ENCODE measurements around the gene CDH15. TPM values are rescaled to one million over a fixed set of nuclear protein-coding genes. Genes with fewer than 3 reads are reported as not detected.
A peak's percentile ranks its signal among the peaks of the same experiment; 100 is the strongest.

The CDH15 gene
- total RNA-seq, 1 donor from 2014 or later: not detected

DNA sequence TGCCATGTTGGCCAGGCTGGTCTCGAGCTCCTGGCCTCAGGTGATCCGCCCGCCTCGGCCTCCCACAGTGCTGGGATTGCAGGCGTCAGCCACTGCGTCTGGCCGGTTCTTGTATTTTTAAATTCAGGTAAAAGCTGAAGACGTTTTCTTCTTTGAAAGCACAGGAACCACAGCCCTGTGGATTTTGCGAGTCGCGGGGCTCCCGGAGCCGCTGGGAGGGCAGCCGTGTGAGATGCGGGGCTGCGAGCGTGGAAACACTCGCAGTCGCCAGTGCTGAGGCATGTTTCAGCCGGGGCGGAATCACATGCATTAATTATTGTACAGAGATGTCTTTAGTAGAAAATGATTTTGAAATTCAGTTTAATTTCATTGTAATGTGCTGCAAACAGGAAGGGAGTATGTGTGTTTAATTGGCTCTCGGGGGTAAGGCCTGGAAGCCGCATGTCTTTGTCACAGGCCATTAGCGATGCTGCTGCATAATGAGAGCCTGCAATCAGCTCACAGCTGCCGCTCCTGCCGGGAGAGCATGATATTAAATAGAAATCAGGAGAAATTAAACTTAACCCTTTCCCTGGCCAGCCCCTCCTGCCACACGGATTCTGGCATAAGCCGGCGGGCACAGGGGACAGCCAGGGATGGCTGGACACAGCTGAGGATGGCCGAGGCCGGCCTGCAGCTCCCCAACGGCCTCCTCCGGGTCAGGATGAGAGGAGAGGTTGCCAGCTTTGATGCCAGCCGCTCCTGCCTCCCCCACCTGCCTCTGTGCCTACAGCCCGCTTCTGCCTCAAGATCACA, 35.4 kb upstream of the CDH15 start:
- DNase-seq (ENCODE audit: low spot score): no peak
- no peaks in the 10 kb centered on the region for H3K9me3 ChIP-seq (ENCODE audit: low read depth)
- H3K9me3 Mint-ChIP-seq: no peaks in the 10 kb centered on the region
- H3F3A ChIP-seq (ENCODE audit: low read depth): no peaks in the 10 kb centered on the region
- no peaks in the 10 kb centered on the region for H3K27me3 ChIP-seq
- no peaks in the 10 kb centered on the region for H3K4me1 Mint-ChIP-seq
- no peaks in the 10 kb centered on the region for H3K4me1 ChIP-seq
- no peak overlapping the region for H2AFZ ChIP-seq (replicated peaks)
- no peaks in the 10 kb centered on the region for H3K79me2 ChIP-seq (ENCODE audit: low read depth)
- no peak overlapping the region for H3K27ac ChIP-seq
- H4K20me1 ChIP-seq (ENCODE audit: low read depth): no peaks in the 10 kb centered on the region
- H3K36me3 ChIP-seq: no peaks in the 10 kb centered on the region
- H3K36me3 Mint-ChIP-seq: peaks cover 10% of the 10 kb centered on the region
- H3K27ac Mint-ChIP-seq: peak overlapping the region; percentile 42
- H3K4me2 ChIP-seq: no peak overlapping the region
- TF ChIP-seq, protein P1, sequence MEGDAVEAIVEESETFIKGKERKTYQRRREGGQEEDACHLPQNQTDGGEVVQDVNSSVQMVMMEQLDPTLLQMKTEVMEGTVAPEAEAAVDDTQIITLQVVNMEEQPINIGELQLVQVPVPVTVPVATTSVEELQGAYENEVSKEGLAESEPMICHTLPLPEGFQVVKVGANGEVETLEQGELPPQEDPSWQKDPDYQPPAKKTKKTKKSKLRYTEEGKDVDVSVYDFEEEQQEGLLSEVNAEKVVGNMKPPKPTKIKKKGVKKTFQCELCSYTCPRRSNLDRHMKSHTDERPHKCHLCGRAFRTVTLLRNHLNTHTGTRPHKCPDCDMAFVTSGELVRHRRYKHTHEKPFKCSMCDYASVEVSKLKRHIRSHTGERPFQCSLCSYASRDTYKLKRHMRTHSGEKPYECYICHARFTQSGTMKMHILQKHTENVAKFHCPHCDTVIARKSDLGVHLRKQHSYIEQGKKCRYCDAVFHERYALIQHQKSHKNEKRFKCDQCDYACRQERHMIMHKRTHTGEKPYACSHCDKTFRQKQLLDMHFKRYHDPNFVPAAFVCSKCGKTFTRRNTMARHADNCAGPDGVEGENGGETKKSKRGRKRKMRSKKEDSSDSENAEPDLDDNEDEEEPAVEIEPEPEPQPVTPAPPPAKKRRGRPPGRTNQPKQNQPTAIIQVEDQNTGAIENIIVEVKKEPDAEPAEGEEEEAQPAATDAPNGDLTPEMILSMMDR (IDR thresholded peaks at IDR 0.05): no peak
- TF ChIP-seq EZH2phosphoT487 (IDR thresholded peaks at IDR 0.05): no peak
- TF ChIP-seq EZH2 (IDR thresholded peaks at IDR 0.05): no peak
- H3K4me3 Mint-ChIP-seq: no peak overlapping the region
- H3K9ac ChIP-seq: no peak overlapping the region
- H3K27me3 Mint-ChIP-seq (ENCODE audit: insufficient read depth, low read depth): peaks cover 2% of the 10 kb centered on the region
- no peak overlapping the region for H3K4me3 ChIP-seq

DNA sequence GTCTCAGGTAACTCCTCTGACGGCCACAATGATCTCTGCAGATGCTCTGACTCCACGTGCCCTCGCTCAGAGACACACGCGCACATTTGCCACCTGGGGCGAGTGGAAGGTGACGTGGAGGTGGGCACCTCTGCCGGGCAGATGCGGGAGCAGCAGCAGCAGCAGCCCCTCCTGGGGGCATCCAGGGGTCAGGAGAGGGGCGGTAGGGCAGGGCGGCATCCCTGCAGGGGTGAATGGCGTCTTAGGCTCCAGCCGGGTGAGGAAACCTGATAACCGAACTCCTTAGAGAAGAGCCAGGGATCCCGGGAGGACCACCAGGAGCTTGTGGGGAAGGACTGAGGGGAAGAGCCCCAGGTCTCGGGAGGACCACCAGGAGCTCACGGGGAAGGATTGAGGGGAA, 34.6 kb upstream of the CDH15 start:
- H2AFZ ChIP-seq (replicated peaks): no peak overlapping the region
- Mint-ChIP-seq H3K4me3 (no peak overlapping the region), H3K4me1 (no peaks in the 10 kb centered on the region), H3K9me3 (no peaks in the 10 kb centered on the region), H3K27me3 (ENCODE audit: insufficient read depth, low read depth) (peaks cover 2% of the 10 kb centered on the region), H3K27ac (no peak overlapping the region), H3K36me3 (peaks cover 6% of the 10 kb centered on the region)
- no peak overlapping the region for H3K27ac ChIP-seq
- DNase-seq (ENCODE audit: low spot score): no peak
- H3K4me2 ChIP-seq: no peak overlapping the region
- H3K9me3 ChIP-seq (ENCODE audit: low read depth): no peaks in the 10 kb centered on the region
- no peak overlapping the region for H3K4me3 ChIP-seq
- no peak overlapping the region for H3K9ac ChIP-seq
- no peaks in the 10 kb centered on the region for H3K27me3 ChIP-seq
- no peaks in the 10 kb centered on the region for H3K4me1 ChIP-seq
- no peaks in the 10 kb centered on the region for H3F3A ChIP-seq (ENCODE audit: low read depth)
- no peaks in the 10 kb centered on the region for H3K36me3 ChIP-seq
- no peaks in the 10 kb centered on the region for H4K20me1 ChIP-seq (ENCODE audit: low read depth)
- H3K79me2 ChIP-seq (ENCODE audit: low read depth): no peaks in the 10 kb centered on the region
- TF ChIP-seq, protein P1 (IDR thresholded peaks at IDR 0.05): no peak
- TF ChIP-seq EZH2phosphoT487 (IDR thresholded peaks at IDR 0.05) (no peak), EZH2 (IDR thresholded peaks at IDR 0.05) (no peak)

DNA sequence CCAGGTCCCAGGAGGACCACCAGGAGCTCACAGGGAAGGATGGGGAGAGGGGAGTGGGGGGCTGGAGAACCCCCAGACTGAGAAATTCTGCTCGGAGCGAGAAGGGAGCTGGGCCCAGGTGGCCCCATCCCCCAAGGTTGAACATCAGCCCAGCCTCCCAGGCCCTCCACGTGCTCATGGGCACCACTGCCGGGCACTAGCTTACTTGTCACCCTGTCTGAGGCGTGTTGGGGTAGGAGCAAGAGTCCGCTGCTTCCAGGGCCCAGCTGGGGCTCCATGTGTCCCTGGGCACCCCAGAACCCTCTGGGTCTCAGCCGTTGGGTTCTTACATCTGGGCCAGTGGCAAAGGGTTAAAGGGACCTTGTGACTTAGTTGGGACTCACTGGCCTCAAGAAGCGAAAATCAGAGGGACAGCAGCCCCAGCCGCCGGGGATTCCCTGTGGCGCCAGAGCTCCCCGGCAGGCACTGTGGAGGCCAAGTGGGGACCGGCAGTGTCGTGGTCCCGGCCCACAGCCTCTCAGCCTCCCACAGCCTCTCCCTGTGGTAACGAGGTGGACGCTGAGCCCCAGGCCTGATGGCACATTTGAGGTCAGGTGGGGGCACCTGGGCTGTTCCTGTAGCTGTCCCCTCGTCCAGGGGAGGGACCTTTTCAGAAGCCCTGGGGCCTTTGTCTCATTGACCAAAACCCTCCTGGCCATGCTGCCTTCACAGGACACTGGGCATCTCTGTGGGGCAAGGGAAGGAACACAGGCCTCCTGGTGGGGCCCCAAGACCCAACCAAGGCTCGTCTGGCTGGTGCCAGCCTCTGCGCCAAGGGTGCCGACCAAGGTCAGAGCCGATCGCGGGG, 33.7 kb upstream of the CDH15 start:
- Histone ChIP-seq H3K9ac (no peak overlapping the region), H4K20me1 (ENCODE audit: low read depth) (no peaks in the 10 kb centered on the region), H3K9me3 (ENCODE audit: low read depth) (no peaks in the 10 kb centered on the region), H2AFZ (replicated peaks) (no peak overlapping the region), H3K4me2 (no peak overlapping the region), H3F3A (ENCODE audit: low read depth) (no peaks in the 10 kb centered on the region), H3K27ac (no peak overlapping the region), H3K36me3 (no peaks in the 10 kb centered on the region), H3K79me2 (ENCODE audit: low read depth) (no peaks in the 10 kb centered on the region), H3K4me1 (no peaks in the 10 kb centered on the region), H3K27me3 (no peaks in the 10 kb centered on the region), H3K4me3 (no peak overlapping the region)
- no peak overlapping the region for H3K27ac Mint-ChIP-seq
- TF ChIP-seq, protein P1 (IDR thresholded peaks at IDR 0.05): no peak
- TF ChIP-seq EZH2phosphoT487 (IDR thresholded peaks at IDR 0.05) (no peak), EZH2 (IDR thresholded peaks at IDR 0.05) (no peak)
- peaks cover 8% of the 10 kb centered on the region for H3K27me3 Mint-ChIP-seq (ENCODE audit: insufficient read depth, low read depth)
- no peaks in the 10 kb centered on the region for H3K9me3 Mint-ChIP-seq
- peaks cover 6% of the 10 kb centered on the region for H3K36me3 Mint-ChIP-seq
- no peaks in the 10 kb centered on the region for H3K4me1 Mint-ChIP-seq
- no peak for DNase-seq (ENCODE audit: low spot score)
- H3K4me3 Mint-ChIP-seq: no peak overlapping the region

Measured in neural progenitor cell (in vitro differentiated cells).